CMK (cell line): ENCODE data around the gene ALKBH4.
"Not testable (repeated sequence)": the region's sequence is repeated elsewhere in the genome, so short reads cannot be mapped to it uniquely, and the experiment has no call there.

ENCODE experiments used
- DNase-seq: peaks from one replicate; pipeline ENCODE4 v3.0.0-alpha.2; 2010; ENCODE audit warnings: low read depth

ALKBH4 gene

DNA sequence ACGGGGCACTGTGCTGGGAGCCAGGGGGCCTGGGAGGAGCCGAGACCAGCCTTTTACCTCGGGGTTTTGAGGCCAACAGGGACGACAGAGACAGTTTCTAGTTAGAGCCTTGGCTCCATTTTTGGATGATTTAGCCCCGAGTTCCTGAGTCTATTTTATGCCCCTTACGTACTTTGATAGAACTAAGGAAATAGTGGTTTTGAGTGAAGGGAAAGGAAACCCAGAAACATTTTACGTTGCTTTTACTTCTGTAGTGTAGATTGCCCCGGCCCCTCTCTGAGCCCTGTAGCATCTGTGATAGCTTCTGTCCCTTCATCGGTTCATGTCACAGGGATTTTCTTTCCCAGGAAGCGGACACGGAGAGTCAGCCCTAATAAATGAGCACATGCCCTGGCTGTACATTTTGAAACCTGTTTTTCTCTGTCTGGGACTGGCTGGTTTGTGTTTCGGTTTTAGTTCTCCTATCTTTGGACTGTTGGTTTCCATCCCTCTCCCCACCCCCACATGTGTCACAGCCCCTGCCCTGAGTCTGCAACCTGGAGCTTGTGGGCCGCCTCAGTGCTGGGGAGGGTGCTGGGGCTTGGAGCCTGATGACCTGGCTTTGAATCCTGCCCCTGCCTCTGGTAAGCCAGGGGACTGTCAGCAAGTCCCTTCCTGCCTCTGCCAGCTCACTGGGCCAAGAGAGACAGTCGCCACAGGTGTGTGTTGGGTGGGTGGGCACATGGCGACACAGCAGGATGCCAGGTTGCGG lies 38.2 kb downstream of the ALKBH4 start:
- DNase-seq, result no peak

DNA sequence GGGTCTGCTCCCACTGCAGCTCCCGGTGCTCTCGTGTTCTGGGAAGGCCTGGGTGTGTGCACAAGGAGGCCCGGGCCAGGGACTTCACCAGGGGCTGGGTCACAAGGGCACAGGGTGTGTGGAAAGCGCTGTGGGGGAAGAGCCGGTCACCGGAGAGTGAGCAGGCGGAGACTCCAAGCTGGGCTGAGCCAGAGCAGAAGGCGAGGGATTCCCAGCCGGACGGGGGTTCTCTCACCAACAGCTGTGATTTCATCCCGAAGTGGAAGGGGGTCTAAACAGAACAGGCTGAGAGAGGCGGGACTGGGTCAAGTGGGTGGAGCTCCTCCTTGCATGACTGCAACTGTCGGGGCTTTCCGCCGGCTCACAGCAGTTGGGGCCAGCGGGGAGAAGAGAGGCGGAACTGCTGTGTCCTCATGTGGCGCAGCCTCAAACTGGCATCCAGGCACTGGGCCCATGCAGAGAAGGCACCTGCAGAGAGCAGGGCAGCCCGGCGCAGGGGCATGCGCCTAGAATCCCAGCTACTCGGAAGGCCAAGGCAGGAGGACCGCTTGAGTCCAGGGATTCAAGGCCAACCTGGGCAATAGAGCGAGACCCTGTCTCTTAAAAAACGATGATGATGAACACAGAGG lies 38.9 kb downstream of the ALKBH4 start:
- no peak for DNase-seq

DNA sequence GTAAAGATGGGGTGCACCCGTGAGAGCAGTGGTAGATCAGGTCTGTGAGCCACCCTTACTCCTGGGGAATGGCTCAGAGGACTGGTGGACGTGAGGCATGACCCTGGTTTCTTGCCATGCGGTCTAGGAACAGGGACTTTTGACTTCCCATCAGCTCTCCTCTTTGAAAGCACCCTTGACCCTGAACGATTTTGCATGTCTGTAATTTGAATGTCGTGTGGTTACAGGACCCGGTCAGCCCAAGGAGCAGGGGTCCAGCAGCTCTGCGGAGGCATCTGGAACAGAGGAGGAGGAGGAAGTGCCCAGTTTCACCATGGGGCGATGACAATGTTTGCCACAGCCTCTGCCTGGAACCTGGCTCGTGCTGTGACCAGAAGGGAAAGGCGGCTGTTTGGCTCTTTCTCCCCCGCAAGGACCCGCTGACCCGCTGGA lies 39.9 kb downstream of the ALKBH4 start:
- no peak for DNase-seq

DNA sequence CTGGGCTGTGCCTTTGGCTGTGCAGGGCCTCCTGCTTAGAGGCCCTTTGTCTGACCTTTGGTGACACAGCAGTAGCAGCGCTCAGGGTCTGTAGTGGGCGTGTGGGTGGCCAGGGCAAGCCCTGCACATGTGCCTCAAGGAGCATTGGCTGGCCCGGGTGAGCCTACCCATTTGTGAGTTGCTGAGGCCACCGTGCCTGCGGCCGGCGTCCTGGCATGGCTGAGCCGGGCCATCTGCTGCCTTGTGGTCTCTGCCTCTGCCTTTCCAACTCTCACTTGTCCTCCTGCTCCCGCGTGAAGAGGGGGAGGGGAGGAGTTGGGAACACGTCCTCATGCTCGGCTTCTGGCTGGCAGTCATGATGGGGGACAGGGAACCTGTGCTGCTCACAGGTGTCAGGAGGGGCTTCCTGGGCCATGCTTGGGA lies 40.5 kb downstream of the ALKBH4 start:
- DNase-seq, result no peak

DNA sequence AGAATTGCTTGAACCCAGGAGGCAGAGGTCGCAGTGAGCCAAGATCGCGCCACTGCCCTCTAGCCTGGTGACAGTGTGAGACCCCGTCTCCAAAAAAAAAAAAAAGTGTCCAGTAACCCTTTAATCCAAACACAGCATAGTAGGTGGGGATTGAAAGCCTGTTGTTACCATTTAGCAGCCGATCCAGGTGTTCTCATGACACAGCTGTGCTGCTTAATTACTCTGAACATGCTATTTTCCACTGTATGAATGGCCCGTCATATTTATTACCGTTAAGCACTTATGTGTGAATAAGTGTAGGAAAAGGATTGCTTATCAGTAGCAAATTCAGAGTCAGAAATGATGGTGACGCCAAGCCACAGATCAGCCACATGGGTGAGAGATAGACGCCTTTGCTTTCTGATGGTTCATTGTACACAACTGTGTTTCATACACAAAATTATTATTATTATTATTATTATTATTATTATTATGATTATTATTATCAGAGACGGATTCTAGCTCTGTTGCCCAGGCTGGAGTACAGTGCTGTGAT lies 42.9 kb downstream of the ALKBH4 start:
- no peak for DNase-seq

DNA sequence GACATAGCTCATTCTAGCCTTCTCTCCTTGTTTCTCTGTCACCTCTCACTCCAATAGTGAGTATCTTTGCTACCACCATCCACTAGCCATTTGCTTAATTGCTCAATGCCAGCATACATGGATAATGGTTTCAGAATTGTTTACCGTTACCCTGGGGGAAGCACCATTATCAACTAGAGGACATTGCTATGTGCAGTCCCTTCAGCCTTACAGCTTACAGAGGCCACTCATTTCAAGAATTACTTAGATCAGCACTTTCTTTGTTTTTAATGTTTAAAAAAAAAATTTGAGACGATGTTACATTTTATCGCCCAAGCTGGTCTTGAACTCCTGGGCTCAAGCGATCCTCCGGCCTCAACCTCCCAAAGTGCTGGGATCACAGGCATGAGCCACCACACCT lies 46.1 kb downstream of the ALKBH4 start:
- DNase-seq, result no peak

DNA sequence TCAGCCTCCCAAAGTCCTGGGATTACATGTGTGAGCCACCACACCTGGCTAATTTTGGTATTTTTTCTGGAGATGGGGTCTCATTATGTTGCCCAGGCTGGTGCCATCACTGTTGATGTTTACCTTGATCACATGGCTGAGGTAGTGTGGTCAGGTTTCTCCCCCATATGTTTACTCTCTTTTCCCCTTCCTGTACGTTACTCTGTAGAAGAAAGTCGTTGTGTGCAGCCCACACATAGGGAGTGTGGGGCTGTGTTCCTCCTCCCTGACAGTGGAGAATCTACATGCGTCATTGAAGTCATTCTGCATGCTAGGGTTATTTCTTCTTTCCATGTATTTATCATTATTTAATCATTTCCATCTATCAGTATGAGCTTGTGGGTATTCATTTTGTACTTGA lies 47.6 kb downstream of the ALKBH4 start:
- DNase-seq, result no peak

DNA sequence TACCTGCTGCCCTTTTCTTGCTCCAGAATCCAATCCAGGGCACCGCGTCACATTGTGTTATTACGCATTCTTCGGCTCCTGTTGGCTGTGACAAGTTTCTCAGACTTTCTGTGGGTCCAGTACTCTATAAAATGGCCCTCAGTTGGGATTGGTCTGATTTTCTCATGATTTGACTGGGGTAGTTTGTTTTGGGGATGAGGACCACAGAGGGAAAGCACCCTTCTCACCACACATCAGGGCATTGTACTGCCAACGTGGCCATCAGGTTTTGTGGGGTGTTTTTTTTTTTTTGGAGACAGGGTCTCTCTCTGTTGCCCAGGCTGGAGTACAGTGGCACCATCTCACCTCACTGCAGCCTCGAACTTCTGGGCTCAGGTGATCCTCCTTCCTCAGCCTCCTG lies 48.3 kb downstream of the ALKBH4 start:
- DNase-seq, result no peak

DNA sequence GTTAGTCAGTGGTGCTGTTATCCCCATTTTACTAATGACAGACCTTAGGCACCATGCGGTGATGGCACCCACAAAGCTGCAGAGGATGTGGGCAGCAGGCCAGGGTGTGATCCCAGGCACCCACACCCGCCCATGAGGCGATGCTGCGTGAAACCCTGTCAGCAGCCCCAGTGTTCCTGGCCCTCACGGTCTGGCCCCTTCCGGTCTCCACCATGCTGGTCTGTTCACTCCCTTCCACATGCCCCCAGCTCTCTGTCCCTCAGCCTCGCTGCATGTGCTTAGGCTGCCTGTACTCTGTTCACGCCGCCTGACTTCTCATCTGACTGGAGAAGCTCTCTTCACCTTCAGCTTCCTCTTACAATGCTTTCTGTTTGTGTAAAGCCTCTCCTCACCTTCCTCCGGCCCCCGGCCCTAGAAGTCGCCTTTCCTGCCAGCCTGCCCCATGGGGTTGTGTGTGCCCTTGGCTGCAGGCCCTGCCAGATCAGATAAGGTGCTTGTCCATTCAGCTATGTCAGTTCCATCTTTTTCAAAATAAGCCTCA lies 48.9 kb downstream of the ALKBH4 start:
- DNase-seq, result no peak

DNA sequence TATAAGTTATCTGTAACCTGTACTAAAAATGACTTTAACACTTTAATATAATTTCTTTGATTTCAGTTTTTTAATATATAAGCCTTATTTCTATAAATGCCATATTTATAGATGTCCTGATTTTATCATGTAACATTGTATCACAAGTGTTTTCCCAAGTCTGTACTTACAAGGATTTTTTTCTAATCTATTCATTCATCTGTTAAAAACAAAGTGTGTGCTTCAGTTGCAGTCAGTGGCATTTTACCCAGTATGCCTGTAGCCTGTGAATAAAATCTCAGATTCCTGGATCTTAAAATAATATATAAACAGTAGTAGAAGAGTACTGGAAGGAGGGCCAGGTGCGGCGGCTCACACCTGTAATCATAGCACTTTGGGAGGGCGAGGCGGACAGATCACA lies 51.1 kb downstream of the ALKBH4 start:
- no peak for DNase-seq

DNA sequence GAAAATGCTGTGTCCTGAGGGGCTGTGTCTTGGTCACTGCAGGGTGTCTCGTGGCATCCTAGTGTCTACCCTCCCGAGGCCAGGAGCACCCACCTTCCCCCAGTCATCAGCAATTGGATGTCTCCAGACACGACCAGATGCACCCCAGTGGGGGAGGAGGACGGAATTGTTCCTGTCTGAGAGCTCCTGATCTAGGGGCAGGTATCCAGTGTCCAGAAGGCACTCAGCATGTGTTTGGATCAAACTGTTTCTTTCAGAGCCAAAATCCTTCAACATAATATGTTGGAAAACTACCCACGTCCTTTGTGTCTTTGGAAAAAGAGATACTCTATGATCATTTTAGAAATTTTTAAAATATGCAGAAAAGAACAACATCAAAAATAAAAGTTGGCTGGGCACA lies 51.6 kb downstream of the ALKBH4 start:
- DNase-seq, result no peak

DNA sequence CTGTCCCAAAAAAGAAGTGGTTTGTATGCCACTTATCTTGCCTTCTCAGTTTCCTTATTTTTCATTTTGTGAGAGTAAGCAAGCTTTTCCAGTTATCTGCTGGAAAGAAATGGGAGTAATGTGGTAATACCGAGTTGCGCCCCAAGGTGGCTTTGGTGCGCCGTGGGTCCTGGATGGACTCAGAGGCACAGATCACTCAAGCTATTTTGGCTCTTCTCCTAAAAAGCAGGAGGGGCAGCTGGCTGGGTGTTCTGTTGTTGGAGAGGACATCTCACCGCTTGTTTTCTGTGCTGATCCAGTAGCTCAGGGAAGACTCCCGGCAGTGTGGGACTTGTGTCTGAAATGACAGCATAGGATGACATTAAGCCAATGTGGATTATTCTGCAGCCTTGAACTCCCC lies 52.1 kb downstream of the ALKBH4 start:
- DNase-seq, result no peak

DNA sequence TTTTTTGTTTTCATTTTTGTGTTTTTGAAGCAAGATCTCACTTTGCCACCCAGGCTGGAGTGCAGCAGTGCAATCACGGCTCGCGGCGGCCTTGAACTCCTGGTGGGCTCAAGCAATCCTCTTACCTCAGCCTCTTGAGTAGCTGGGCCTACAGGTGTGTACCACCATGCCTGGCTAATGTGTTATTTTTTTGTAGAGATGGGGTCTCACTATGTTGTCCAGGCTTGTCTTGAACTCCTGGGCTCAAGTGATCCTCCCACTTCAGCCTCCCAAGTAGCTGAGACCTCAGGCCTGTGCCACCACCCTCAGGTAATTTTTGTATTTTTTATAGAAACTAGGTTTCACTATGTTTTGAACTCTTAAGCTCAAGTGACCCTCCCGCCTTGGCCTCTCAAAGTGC lies 53.7 kb downstream of the ALKBH4 start:
- no peak for DNase-seq

DNA sequence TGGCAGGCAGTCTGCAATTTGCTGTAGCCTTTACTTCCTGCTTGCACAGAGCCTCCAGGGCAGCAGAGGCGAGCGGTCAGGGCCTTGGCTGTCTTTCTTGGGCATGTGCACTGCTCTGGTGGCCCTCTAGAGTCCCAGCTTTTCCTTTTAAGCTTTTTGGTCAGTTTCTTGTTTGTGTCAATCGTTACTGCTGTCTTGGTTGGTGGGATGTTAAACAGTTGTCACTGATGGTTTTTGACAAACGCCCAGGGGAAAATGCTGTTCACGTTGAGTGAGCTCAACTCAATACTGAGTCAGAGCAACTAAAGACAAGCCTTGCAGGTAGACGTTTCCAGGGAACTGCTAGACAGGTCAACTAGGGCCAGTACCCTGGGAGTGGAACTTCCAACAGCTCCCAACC lies 54.5 kb downstream of the ALKBH4 start:
- no peak for DNase-seq

DNA sequence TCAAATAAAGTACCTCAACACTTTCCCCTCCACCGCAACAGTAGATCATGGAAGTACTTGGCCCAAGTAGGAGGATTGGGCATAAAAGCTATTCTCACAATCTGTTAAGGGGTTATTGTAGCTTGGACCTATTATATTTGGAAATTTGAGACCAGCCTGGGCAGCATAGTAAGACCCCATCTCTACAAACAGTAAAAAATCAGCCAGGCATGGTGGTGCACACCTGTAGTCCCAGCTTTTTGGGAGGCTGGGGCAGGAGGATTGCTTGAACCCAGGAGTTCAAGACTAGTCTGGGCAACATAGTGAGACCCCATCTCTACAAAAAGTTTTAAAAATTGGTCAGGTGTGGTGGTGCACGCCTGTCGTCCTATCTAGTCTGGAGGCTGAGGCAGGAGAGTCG lies 55.3 kb downstream of the ALKBH4 start:
- no peak for DNase-seq

DNA sequence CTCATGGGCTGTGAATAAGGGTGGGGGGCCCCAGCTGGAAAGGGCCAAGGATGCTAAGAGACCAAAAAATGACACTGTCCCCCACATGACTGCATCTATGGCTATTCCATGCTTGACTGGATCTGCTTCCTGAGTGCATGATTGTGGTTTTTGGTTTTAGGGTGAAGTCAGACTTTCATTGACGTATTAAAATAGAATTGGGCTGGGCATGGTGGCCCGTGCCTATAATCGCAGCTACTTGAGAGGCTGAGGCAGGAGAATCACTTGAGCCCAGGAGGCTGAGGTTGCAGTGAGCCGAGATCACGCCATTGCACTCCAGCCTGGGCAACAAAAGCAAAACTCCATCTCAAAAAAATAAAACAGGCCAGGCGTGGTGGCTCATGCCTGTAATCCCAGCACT lies 56.1 kb downstream of the ALKBH4 start:
- not testable (repeated sequence) for DNase-seq

DNA sequence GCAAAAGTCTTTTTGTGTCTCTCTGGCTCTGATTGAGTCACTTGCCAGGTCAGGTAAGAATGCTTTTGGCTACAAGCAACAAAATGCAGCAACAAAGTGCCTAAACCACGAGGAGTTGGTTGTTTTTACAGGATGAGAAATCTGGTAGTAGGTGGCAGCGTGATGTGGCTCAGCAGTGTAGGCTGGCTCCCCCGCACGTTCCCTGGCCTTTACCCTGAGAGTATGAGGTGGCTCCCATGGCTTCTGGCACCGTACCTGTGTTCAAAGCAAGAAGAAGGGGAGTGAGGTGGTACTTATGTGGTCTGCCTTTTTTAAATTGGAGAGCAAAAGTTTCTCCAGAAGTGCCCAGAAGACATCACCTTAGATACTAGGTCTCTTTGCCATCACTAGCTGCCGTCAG lies 56.8 kb downstream of the ALKBH4 start:
- no peak for DNase-seq
